ENCODE data around the gene SERPINA4. TPM values are rescaled to one million over a fixed set of nuclear protein-coding genes. Genes with fewer than 3 reads are reported as not detected.
A peak's percentile ranks its signal among the peaks of the same experiment; 100 is the strongest.
"Not testable (repeated sequence)": the region's sequence is repeated elsewhere in the genome, so short reads cannot be mapped to it uniquely, and the experiment has no call there.

Gene SERPINA4
- total RNA-seq, 1 donor from 2014 or later, result not detected

DNA sequence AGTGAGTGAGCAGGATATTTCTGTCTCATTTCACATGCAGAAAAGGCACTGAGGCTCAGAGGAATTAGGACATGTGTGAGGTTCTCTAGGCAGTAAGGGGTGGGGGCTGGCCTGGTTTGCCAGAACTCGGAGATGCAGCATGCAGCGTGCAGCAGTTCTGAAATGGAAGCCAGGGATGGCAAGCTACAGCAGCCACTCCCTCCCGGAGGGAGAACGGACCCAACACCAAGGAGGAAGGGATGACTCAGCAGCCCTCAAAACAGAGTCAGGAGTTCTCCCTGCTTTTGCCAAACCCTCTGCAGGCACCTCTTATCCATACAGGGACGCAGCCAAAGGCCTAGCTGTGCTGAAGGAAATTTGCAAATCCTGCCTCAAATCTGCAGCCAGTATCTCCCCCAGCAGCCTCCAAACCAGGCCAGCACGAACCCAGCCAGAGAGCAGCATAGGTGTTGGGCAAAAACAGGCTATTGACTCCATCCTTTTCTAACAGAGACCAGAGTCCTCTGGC lies 40.7 kb downstream of the SERPINA4 start:
- H2AFZ ChIP-seq (replicated peaks), result peak overlapping the region; percentile 71
- H3K27me3 ChIP-seq, result no peaks in the 10 kb centered on the region
- no peak overlapping the region for H3K4me3 ChIP-seq
- H3K27ac Mint-ChIP-seq, result no peak overlapping the region
- H3K4me1 Mint-ChIP-seq, result peaks cover 20% of the 10 kb centered on the region
- no peaks in the 10 kb centered on the region for H3K4me1 ChIP-seq
- H3F3A ChIP-seq (ENCODE audit: low read depth), result no peaks in the 10 kb centered on the region
- H3K9me3 Mint-ChIP-seq, result no peaks in the 10 kb centered on the region
- H3K27ac ChIP-seq, result no peak overlapping the region
- no peak for TF ChIP-seq EZH2 (IDR thresholded peaks at IDR 0.05)
- no peak for TF ChIP-seq EZH2phosphoT487 (IDR thresholded peaks at IDR 0.05)
- TF ChIP-seq, protein P1, sequence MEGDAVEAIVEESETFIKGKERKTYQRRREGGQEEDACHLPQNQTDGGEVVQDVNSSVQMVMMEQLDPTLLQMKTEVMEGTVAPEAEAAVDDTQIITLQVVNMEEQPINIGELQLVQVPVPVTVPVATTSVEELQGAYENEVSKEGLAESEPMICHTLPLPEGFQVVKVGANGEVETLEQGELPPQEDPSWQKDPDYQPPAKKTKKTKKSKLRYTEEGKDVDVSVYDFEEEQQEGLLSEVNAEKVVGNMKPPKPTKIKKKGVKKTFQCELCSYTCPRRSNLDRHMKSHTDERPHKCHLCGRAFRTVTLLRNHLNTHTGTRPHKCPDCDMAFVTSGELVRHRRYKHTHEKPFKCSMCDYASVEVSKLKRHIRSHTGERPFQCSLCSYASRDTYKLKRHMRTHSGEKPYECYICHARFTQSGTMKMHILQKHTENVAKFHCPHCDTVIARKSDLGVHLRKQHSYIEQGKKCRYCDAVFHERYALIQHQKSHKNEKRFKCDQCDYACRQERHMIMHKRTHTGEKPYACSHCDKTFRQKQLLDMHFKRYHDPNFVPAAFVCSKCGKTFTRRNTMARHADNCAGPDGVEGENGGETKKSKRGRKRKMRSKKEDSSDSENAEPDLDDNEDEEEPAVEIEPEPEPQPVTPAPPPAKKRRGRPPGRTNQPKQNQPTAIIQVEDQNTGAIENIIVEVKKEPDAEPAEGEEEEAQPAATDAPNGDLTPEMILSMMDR (IDR thresholded peaks at IDR 0.05), result no peak
- DNase-seq (ENCODE audit: low spot score), result no peak
- no peak overlapping the region for H3K9ac ChIP-seq
- H3K36me3 ChIP-seq, result no peaks in the 10 kb centered on the region
- no peaks in the 10 kb centered on the region for H3K9me3 ChIP-seq (ENCODE audit: low read depth)
- H4K20me1 ChIP-seq (ENCODE audit: low read depth), result no peaks in the 10 kb centered on the region
- H3K79me2 ChIP-seq (ENCODE audit: low read depth), result no peaks in the 10 kb centered on the region
- H3K4me2 ChIP-seq, result no peak overlapping the region
- H3K27me3 Mint-ChIP-seq (ENCODE audit: insufficient read depth, low read depth), result peaks cover 6% of the 10 kb centered on the region
- H3K36me3 Mint-ChIP-seq, result no peaks in the 10 kb centered on the region
- no peak overlapping the region for H3K4me3 Mint-ChIP-seq

DNA sequence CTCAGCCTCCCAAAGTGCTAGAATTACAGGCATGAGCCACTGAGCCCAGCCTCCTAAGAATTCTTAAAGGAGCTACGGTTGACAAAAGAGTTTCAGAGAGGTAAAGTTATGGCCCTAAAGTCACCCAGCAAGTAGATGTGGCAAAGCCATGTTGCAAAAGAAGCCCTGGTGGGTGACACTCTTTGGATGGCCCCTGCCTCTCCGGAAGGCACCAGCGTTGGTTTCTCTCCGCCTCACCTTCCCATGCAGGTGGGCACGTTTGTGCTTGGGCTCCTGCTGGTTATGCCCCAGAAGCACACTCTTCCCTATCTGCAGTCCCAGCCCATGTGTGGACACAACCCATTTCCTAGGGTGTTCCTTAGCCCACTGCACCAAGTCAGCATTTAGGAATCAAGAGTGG lies 41.5 kb downstream of the SERPINA4 start:
- Histone ChIP-seq H3K36me3 (no peaks in the 10 kb centered on the region), H3K9ac (no peak overlapping the region), H3K9me3 (ENCODE audit: low read depth) (no peaks in the 10 kb centered on the region), H3K4me3 (no peak overlapping the region), H3K27me3 (no peaks in the 10 kb centered on the region), H2AFZ (replicated peaks) (no peak overlapping the region), H3K4me2 (no peak overlapping the region), H3F3A (ENCODE audit: low read depth) (no peaks in the 10 kb centered on the region), H3K27ac (no peak overlapping the region), H3K4me1 (no peaks in the 10 kb centered on the region), H4K20me1 (ENCODE audit: low read depth) (no peaks in the 10 kb centered on the region), H3K79me2 (ENCODE audit: low read depth) (no peaks in the 10 kb centered on the region)
- no peak for DNase-seq (ENCODE audit: low spot score)
- Mint-ChIP-seq H3K27me3 (ENCODE audit: insufficient read depth, low read depth) (peaks cover 7% of the 10 kb centered on the region), H3K36me3 (no peaks in the 10 kb centered on the region), H3K4me1 (peaks cover 20% of the 10 kb centered on the region), H3K27ac (no peak overlapping the region), H3K4me3 (no peak overlapping the region), H3K9me3 (peaks cover 2% of the 10 kb centered on the region)
- TF ChIP-seq EZH2 (IDR thresholded peaks at IDR 0.05) (no peak), EZH2phosphoT487 (IDR thresholded peaks at IDR 0.05) (no peak)
- TF ChIP-seq, protein P1 (IDR thresholded peaks at IDR 0.05), result no peak

DNA sequence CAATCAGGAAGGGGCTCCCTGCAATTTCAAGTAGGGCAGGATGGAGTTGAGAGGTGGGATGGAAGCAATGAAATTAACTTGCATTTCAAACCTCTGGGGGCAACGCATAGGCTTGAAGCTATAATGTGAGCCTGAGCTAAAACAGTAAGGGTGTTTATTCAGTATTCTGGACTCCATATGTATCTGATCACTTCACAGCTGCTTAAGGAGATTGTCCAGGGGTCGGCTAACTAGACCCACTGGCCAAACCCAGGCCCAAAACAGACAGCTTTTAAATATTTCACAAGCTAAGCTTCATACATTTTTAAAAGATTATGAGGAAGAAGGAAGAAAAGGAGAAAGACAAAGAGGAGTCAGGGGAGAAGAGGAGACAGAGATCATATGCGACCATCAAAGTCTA lies 44.1 kb downstream of the SERPINA4 start:
- no peaks in the 10 kb centered on the region for H3K36me3 Mint-ChIP-seq
- H3K9me3 Mint-ChIP-seq, result peaks cover 7% of the 10 kb centered on the region
- H3K4me1 ChIP-seq, result no peaks in the 10 kb centered on the region
- H3K4me2 ChIP-seq, result no peak overlapping the region
- DNase-seq (ENCODE audit: low spot score), result no peak
- no peaks in the 10 kb centered on the region for H4K20me1 ChIP-seq (ENCODE audit: low read depth)
- no peak overlapping the region for H3K4me3 ChIP-seq
- no peaks in the 10 kb centered on the region for H3K79me2 ChIP-seq (ENCODE audit: low read depth)
- TF ChIP-seq EZH2 (IDR thresholded peaks at IDR 0.05) (no peak), EZH2phosphoT487 (IDR thresholded peaks at IDR 0.05) (no peak)
- TF ChIP-seq, protein P1 (IDR thresholded peaks at IDR 0.05), result no peak
- H3K36me3 ChIP-seq, result no peaks in the 10 kb centered on the region
- H3K4me1 Mint-ChIP-seq, result peaks cover 6% of the 10 kb centered on the region
- no peak overlapping the region for H3K9ac ChIP-seq
- H3F3A ChIP-seq (ENCODE audit: low read depth), result no peaks in the 10 kb centered on the region
- H3K27ac Mint-ChIP-seq, result no peak overlapping the region
- no peak overlapping the region for H3K4me3 Mint-ChIP-seq
- H3K27me3 Mint-ChIP-seq (ENCODE audit: insufficient read depth, low read depth), result peaks cover 10% of the 10 kb centered on the region
- no peaks in the 10 kb centered on the region for H3K9me3 ChIP-seq (ENCODE audit: low read depth)
- no peak overlapping the region for H3K27ac ChIP-seq
- H2AFZ ChIP-seq (replicated peaks), result no peak overlapping the region
- no peaks in the 10 kb centered on the region for H3K27me3 ChIP-seq

DNA sequence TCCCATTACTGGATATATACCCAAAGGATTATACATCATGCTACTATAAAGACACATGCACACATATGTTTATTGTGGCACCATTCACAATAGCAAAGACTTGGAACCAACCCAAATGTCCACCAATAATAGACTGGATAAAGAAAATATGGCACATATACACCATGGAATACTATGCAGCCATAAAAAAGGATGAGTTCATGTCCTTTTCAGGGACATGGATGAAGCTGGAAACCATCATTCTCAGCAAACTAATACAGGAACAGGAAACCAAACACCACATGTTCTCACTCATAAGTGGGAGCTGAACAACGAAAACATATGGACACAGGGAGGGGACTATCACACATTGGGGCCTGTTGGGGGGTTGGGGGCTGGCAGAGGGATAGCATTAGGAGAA lies 47.7 kb downstream of the SERPINA4 start:
- H3K27me3 ChIP-seq; H3K79me2 ChIP-seq (ENCODE audit: low read depth); H3K27me3 Mint-ChIP-seq (ENCODE audit: insufficient read depth, low read depth); H3K9me3 Mint-ChIP-seq; H3K4me2 ChIP-seq; H3K9me3 ChIP-seq (ENCODE audit: low read depth); H3K27ac Mint-ChIP-seq; H2AFZ ChIP-seq (replicated peaks); H4K20me1 ChIP-seq (ENCODE audit: low read depth); H3F3A ChIP-seq (ENCODE audit: low read depth); H3K27ac ChIP-seq; H3K4me3 ChIP-seq; H3K36me3 Mint-ChIP-seq; H3K4me1 ChIP-seq; H3K4me3 Mint-ChIP-seq; DNase-seq (ENCODE audit: low spot score); H3K36me3 ChIP-seq; H3K9ac ChIP-seq: not testable (repeated sequence)
- H3K4me1 Mint-ChIP-seq, result peaks cover 14% of the 10 kb centered on the region

Data from neural progenitor cell (in vitro differentiated cells).